ENCODE measurements around the gene ENAH.
A peak's percentile ranks its signal among the peaks of the same experiment; 100 is the strongest.

The ENAH gene

DNA sequence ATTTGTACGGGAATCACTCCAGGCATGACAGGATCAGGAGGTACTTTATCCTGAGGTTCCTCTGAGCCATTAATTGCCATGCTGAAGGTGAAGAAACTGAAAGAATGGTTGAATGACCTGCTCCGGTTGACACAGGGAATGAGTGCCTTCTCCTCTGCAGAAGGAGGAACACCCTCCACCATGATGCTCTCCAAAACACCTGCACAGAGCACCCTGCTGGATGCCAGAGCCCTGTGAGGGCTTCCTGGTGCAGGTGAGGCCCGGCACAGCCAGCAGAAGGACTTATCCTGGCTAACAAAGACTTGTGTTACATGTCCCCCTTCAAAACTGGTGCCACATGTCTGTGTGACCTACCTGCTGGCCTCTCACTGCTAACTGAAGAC is 210.8 kb downstream of the ENAH start:
- DNase-seq (ENCODE audit: low read depth) = no peak
- TF ChIP-seq, protein P1, sequence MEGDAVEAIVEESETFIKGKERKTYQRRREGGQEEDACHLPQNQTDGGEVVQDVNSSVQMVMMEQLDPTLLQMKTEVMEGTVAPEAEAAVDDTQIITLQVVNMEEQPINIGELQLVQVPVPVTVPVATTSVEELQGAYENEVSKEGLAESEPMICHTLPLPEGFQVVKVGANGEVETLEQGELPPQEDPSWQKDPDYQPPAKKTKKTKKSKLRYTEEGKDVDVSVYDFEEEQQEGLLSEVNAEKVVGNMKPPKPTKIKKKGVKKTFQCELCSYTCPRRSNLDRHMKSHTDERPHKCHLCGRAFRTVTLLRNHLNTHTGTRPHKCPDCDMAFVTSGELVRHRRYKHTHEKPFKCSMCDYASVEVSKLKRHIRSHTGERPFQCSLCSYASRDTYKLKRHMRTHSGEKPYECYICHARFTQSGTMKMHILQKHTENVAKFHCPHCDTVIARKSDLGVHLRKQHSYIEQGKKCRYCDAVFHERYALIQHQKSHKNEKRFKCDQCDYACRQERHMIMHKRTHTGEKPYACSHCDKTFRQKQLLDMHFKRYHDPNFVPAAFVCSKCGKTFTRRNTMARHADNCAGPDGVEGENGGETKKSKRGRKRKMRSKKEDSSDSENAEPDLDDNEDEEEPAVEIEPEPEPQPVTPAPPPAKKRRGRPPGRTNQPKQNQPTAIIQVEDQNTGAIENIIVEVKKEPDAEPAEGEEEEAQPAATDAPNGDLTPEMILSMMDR (conservative IDR thresholded peaks at IDR 0.05; ENCODE audit: control insufficient read depth, insufficient read depth, low read depth, low read length) = no peak
- H3K4me3 ChIP-seq (ENCODE audit: control insufficient read depth, low read depth, low read length) = no peak overlapping the region

DNA sequence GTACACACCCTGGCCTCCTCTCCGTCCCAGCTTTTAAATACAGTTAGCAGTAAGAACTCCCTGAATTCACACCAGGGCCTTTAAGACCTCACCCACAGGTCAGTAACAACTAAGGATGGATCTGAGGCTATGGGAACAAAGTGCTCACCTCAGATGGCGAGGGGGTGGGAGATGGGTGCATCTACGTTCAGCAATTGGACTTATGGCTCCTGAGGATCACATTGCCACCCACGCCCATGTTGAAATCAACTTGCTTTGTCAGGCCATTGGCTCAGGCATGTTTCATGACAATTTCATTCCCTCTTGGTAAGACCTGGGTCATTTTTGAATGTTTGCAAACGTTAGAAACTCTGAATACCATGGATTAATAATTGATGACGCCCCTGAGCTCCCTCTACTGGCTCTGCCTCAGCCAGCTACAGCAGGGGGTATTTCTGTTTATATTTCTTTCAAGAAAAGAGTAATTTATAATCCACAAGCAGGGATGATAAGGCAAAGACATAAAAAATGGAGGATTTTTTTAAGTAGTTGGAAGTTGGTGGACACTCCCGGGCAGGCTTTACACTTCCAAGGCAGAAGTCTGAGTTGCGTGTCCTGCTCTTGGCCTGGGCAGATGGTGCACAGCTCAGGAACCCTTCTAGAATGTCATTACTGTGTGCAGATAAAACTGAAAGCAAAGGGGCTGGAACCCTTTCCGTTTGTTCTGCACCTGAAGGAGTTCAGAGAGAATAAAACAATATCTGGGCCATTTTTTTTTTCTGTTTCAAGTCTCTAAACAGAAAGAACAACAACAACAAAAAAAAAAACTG is 211.4 kb downstream of the ENAH start:
- no peak overlapping the region for H3K4me3 ChIP-seq (ENCODE audit: control insufficient read depth, low read depth, low read length)
- DNase-seq (ENCODE audit: low read depth) = peak; percentile 18
- TF ChIP-seq, protein P1 (conservative IDR thresholded peaks at IDR 0.05; ENCODE audit: control insufficient read depth, insufficient read depth, low read depth, low read length) = peak; percentile 32

DNA sequence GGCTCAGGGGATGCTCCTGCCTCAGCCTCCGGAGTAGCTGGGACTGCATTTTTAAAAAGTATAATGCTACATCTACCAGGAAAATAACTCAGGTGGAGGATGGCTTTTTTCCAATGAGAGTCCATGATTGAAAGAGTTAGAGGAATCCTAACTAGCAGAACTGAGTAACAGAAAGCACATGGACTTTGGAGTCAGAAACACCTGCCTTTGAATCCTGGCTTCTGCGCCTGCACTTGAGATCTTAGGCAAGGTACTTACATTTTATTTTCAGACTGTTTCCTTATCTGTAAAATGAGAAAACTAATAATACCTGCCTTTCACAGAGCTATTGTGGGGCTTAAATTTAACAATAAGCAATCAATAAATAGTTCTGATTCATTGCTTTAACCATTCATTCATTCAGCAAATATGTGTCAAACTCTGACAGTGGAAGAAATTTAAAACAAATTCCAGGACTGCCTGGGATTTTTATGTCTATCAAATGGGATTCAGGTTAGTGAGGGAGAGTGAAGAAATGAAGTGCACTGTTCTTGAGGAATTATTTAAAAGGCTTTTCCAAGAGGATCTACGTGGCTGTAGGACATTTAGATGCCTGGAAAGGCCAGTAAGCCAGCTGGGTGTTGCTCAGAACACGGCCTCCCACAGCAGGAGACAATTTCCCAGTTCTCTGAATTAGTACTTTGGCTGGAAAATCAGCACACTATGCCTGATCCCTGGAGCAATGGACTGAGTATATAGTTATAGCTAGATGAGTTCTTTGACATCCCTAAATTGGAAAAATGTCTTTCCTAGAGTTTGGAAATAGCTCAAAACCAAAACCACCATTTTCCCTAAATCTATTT is 212.3 kb downstream of the ENAH start:
- TF ChIP-seq, protein P1 (conservative IDR thresholded peaks at IDR 0.05; ENCODE audit: control insufficient read depth, insufficient read depth, low read depth, low read length) = no peak
- H3K4me3 ChIP-seq (ENCODE audit: control insufficient read depth, low read depth, low read length) = no peak overlapping the region
- DNase-seq (ENCODE audit: low read depth) = no peak

DNA sequence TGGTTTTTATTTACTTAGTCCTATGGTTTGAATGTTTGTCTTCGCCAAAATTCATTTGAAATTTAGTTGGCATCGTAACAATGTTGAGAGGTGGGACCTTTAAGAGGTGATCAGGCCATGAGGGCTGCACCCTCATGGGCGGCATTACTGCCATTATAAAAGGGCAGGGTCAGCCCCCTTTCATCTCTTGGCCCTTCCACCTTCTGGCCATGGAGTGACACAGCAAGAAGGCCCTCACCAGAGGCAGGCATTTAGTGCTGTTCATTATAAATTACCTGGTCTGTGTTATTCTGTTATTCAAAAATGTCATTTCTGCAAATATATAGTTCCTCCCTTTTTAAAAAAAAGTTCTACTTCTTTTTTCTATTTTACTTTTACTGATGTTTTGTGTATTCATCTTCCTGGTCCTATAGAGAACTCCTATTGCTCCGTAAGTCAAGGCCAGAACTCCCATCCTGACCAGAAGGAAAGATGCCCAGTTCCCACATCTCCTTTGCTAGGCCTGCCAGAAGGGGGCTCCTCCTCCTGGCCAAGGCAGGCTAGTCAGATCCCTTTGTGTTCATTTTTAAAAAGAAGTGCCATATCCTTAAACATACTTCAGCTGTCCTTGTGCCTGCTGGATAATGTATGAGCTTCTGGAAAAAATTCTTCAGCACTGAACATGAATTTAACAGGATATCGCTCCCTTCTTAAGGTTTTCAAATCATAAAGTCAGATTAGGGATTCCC is 215.0 kb downstream of the ENAH start:
- TF ChIP-seq, protein P1 (conservative IDR thresholded peaks at IDR 0.05; ENCODE audit: control insufficient read depth, insufficient read depth, low read depth, low read length) = peak; percentile 56
- DNase-seq (ENCODE audit: low read depth) = peak; percentile 40
- no peak overlapping the region for H3K4me3 ChIP-seq (ENCODE audit: control insufficient read depth, low read depth, low read length)
